B cell (primary cell): ENCODE data around the gene APMAP. TPM values are rescaled to one million over a fixed set of nuclear protein-coding genes. Genes with fewer than 3 reads are reported as not detected.

Experiments
- ATAC-seq: fragments of 200-7000 bp; cut with Tn5 transposase; one replicate; pipeline ENCODE4 v1.10.0; 2021; ENCODE audit warnings: low read depth, mild to moderate bottlenecking, moderate number of reproducible peaks, moderate library complexity
- CTCF ChIA-PET: fragments of 350-600 bp; sonication (Branson Sonifier 250); formaldehyde crosslinking; loops from one replicate; lab custom pipeline; 2021; ENCODE audit warnings: antibody characterized with exemption, inconsistent platforms; lab: Charles Lee
- POLR2A ChIA-PET: fragments of 350-600 bp; sonication (Branson Sonifier 250); formaldehyde crosslinking; loops from one replicate; lab custom pipeline; 2021; ENCODE audit warnings: antibody characterized with exemption; lab: Charles Lee
- DNase-seq: peaks from one replicate; pipeline ENCODE4 v3.0.0; 2013
- H2AFZ ChIP-seq: 2 replicates; pipeline ENCODE4 v1.6.1; 2012; ENCODE audit warnings: mild to moderate bottlenecking, low read depth, low read length; ENCODE audit not compliant: insufficient read depth, poor library complexity, severe bottlenecking
- H3K27ac ChIP-seq, 2 donors: 1 replicate in 1 of 2; 2 replicates in 1 of 2; pipeline ENCODE4 v1.5.1; 2012 to 2013; ENCODE audit warnings: low read length in 2 of 2, mild to moderate bottlenecking in 2 of 2, moderate library complexity in 1 of 2
- H3K27me3 ChIP-seq, 4 experiments: fragments of 200-600 bp in 1 of 4; sonication (generic) in 1 of 4; replicated peaks in 1 of 4; 1 replicate in 2 of 4; 2 replicates in 2 of 4; pipeline versions ENCODE4 v1.6.1 to v1.7.0; 2013 to 2016; ENCODE audit warnings: low read length in 3 of 4, mild to moderate bottlenecking in 2 of 4, mixed read lengths in 1 of 4, moderate library complexity in 1 of 4; ENCODE audit not compliant: insufficient read depth in 4 of 4, control insufficient read depth in 3 of 4; ENCODE audit errors: control extremely low read depth in 1 of 4
- H3K36me3 ChIP-seq, 2 experiments: replicated peaks in 1 of 2; 1 replicate in 1 of 2; 2 replicates in 1 of 2; pipeline versions ENCODE4 v1.6.1 to v1.7.1; 2013; ENCODE audit warnings: low read length in 1 of 2; ENCODE audit not compliant: insufficient read depth in 2 of 2, control insufficient read depth in 1 of 2; ENCODE audit errors: control extremely low read depth in 1 of 2, extremely low read depth in 1 of 2
- H3K4me1 ChIP-seq, 2 donors: fragments of 200-600 bp in 1 of 2; sonication (generic) in 1 of 2; 1 replicate in 1 of 2; 2 replicates in 1 of 2; pipeline versions ENCODE4 v1.5.1 to v1.6.1; 2013 to 2017; ENCODE audit warnings: low read length in 2 of 2; ENCODE audit not compliant: control insufficient read depth in 2 of 2, insufficient read depth in 2 of 2
- H3K4me2 ChIP-seq: replicated peaks from 2 replicates; pipeline ENCODE3; 2012; ENCODE audit warnings: mild to moderate bottlenecking, low read depth, low read length; ENCODE audit not compliant: poor library complexity, severe bottlenecking
- H3K4me3 ChIP-seq, 5 experiments: fragments of 200-600 bp in 1 of 5; sonication (generic) in 1 of 5; 1 replicate in 3 of 5; 2 replicates in 2 of 5; pipeline versions ENCODE4 v1.5.1 to v1.7.0; 2011 to 2016; ENCODE audit warnings: low read length in 4 of 5, mild to moderate bottlenecking in 4 of 5, low read depth in 2 of 5, control low read depth in 1 of 5, moderate library complexity in 1 of 5; ENCODE audit not compliant: insufficient read depth in 1 of 5; ENCODE audit errors: control extremely low read depth in 1 of 5, extremely low read depth in 1 of 5
- H3K79me2 ChIP-seq: fragments of 200-600 bp; sonication (generic); one replicate; pipeline ENCODE4 v1.6.0; 2016; ENCODE audit warnings: low read length; ENCODE audit not compliant: control insufficient read depth, insufficient read depth
- H3K9ac ChIP-seq: fragments of 200-600 bp; sonication (generic); 2 replicates; pipeline ENCODE4 v1.6.1; 2017; ENCODE audit warnings: mild to moderate bottlenecking, low read length, moderate library complexity
- H3K9me3 ChIP-seq, 3 donors: one replicate each; pipeline versions ENCODE4 v1.6.1 to v1.7.1; 2013; ENCODE audit warnings: low read length in 2 of 3; ENCODE audit not compliant: control insufficient read depth in 2 of 3, insufficient read depth in 1 of 3; ENCODE audit errors: control extremely low read depth in 1 of 3
- H4K20me1 ChIP-seq: 2 replicates; pipeline ENCODE4 v1.6.0; 2012; ENCODE audit warnings: mild to moderate bottlenecking, low read length; ENCODE audit not compliant: insufficient read depth, control insufficient read depth, poor library complexity, severe bottlenecking
- H3K27ac Mint-ChIP-seq: one replicate; pipeline ENCODE4 v1.8.0; 2021; ENCODE audit warnings: mixed read lengths
- H3K27me3 Mint-ChIP-seq: one replicate; pipeline ENCODE4 v1.8.0; 2021; ENCODE audit warnings: mixed read lengths
- H3K4me1 Mint-ChIP-seq: one replicate; pipeline ENCODE4 v1.8.0; 2021; ENCODE audit warnings: mixed read lengths
- H3K4me3 Mint-ChIP-seq: one replicate; pipeline ENCODE4 v1.8.0; 2021; ENCODE audit warnings: mixed read lengths
- H3K9me3 Mint-ChIP-seq: one replicate; pipeline ENCODE4 v1.8.0; 2022; ENCODE audit warnings: mixed read lengths; ENCODE audit not compliant: insufficient read depth
- EZH2 ChIP-seq: IDR thresholded peaks from 2 replicates; pipeline ENCODE4 v1.6.1; 2012; ENCODE audit warnings: borderline replicate concordance, low read depth, mild to moderate bottlenecking, moderate library complexity, low read length; ENCODE audit not compliant: insufficient read depth, poor library complexity, severe bottlenecking
- WGBS: methylation state at CpG from one replicate; pipeline ENCODE4 v1.1.5; 2013; ENCODE audit warnings: missing lambda C conversion rate; ENCODE audit not compliant: insufficient coverage; 5-methylcytosine and 5-hydroxymethylcytosine counted together
- intact Hi-C: fragments of 100-400 bp; cut with micrococcal nuclease; formaldehyde crosslinking; loops from one replicate; pipeline ENCODE4 v1.10.0; 2022
- polyA plus RNA-seq: library from polyadenylated mRNA; depleted of rRNA; stranded (reverse); fragments of >200 nt; gene quantifications from 2 replicates; pipeline ENCODE4 v1.2.3, GENCODE V29; 2012
- total RNA-seq, 2 donors: library from RNA; stranded (reverse); fragments of 120-200 nt in 1 of 2; gene quantifications; 1 replicate in 1 of 2; 2 replicates in 1 of 2; pipeline versions ENCODE4 v1.2.3 to v1.2.4, GENCODE V29; 2013 to 2022
- TF ChIP-seq, protein P1 (sequence below): fragments of 200-600 bp; IDR thresholded peaks from one replicate; pipeline ENCODE4 v1.8.0; 2022; ENCODE audit warnings: antibody characterized with exemption, mild to moderate bottlenecking

Gene APMAP
- total and polyA plus RNA-seq, 2 donors (not counting 1 experiment from before 2014, with no cell fraction given): 9.1 to 28.0 TPM

DNA sequence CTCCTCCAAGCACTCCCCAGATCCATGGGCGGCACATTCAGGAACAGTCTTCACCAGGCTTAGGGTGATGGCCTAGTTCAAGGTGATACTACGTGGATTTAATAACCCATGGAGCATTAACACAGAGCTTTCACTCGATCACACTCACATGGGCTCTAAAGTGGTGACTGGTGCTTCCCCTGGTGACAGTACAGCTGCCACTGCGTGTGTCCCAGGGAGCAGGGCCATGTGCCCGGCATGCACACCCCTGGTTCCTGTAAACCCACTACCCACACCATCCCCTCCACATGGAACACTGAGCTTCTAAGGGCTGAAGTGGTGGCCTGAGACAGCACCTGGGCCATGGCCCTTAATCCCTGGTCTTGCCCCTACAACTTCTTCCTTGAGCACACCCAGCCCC, 27.8 kb upstream of the APMAP start:
- H3K4me3 Mint-ChIP-seq: no peak overlapping the region

DNA sequence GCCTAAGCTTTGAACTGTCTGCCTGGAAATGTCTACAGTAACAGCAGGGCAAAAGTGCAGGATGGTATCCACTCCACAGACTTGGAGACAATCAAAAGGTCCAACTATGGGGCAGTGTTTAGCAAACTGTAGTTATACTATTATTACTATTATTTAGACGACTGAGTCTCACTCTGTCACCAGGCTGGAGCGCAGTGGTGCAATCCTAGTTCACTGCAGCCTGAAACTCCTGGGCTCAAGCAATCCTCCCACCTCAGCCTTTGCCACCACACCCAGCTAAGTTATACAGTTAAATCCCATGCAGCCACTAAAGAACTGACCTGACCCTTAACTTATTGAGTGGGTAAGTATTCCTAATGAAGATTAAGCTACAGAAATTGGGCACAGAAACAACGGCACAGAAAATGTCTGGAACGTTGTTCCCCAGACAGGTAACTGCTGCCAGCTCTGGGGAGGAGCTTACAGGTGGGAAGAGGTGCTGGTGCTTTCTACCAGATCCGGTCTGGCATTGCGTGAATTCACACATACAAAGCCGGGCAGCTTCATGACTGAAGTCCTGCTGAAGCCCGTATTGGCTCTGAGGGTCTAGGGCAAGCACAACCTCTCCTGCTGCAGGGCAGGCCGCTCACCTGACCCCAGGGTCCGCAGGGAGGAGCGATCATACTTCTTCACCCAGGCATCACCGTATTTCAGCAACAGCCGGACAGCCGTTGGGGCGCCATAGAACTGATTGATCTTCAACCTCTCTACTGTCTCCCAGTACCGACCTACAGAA, 27.0 kb upstream of the APMAP start:
- POLR2A ChIA-PET: no interaction called here
- intact Hi-C loops: no loop called here
- H3K27me3 Mint-ChIP-seq: no peaks in the 10 kb centered on the region
- no peak overlapping the region for H3K27ac ChIP-seq
- WGBS: 97% methylated on average over 15 of the region's 16 CpGs
- DNase-seq (no peak), ATAC-seq (no peak)
- CTCF ChIA-PET: no interaction called here
- H4K20me1 ChIP-seq: peaks cover 99% of the 10 kb centered on the region
- peaks cover 67% of the 10 kb centered on the region for H3K79me2 ChIP-seq
- TF ChIP-seq EZH2: no peak
- TF ChIP-seq, protein P1, sequence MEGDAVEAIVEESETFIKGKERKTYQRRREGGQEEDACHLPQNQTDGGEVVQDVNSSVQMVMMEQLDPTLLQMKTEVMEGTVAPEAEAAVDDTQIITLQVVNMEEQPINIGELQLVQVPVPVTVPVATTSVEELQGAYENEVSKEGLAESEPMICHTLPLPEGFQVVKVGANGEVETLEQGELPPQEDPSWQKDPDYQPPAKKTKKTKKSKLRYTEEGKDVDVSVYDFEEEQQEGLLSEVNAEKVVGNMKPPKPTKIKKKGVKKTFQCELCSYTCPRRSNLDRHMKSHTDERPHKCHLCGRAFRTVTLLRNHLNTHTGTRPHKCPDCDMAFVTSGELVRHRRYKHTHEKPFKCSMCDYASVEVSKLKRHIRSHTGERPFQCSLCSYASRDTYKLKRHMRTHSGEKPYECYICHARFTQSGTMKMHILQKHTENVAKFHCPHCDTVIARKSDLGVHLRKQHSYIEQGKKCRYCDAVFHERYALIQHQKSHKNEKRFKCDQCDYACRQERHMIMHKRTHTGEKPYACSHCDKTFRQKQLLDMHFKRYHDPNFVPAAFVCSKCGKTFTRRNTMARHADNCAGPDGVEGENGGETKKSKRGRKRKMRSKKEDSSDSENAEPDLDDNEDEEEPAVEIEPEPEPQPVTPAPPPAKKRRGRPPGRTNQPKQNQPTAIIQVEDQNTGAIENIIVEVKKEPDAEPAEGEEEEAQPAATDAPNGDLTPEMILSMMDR: no peak
- H3K9me3 Mint-ChIP-seq: no peaks in the 10 kb centered on the region
- no peak overlapping the region for H3K4me2 ChIP-seq
- H3K36me3 ChIP-seq: peaks cover 0 to 85% of the 10 kb centered on the region in 2 experiments
- H3K4me3 Mint-ChIP-seq: no peak overlapping the region
- no peak overlapping the region for H2AFZ ChIP-seq
- no peak overlapping the region for H3K27ac Mint-ChIP-seq
- no peaks in the 10 kb centered on the region for H3K4me1 ChIP-seq
- no peak overlapping the region for H3K4me3 ChIP-seq
- H3K9me3 ChIP-seq: no peaks in the 10 kb centered on the region
- H3K4me1 Mint-ChIP-seq: peaks cover 12% of the 10 kb centered on the region
- no peak overlapping the region for H3K9ac ChIP-seq
- H3K27me3 ChIP-seq: no peaks in the 10 kb centered on the region

More for the DNA sequence above, 27.8 kb upstream of the APMAP start:
- Histone ChIP-seq H3K36me3 (peaks cover 0 to 83% of the 10 kb centered on the region in 2 experiments), H2AFZ (no peak overlapping the region), H3K4me2 (no peak overlapping the region), H3K4me3 (no peak overlapping the region), H3K9me3 (no peaks in the 10 kb centered on the region), H3K27ac (no peak overlapping the region), H4K20me1 (peaks cover 99% of the 10 kb centered on the region), H3K9ac (no peak overlapping the region), H3K27me3 (no peaks in the 10 kb centered on the region), H3K79me2 (peaks cover 75% of the 10 kb centered on the region), H3K4me1 (no peaks in the 10 kb centered on the region)
- intact Hi-C loops: no loop called here
- Mint-ChIP-seq H3K9me3 (no peaks in the 10 kb centered on the region), H3K4me1 (peaks cover 12% of the 10 kb centered on the region), H3K27ac (no peak overlapping the region), H3K27me3 (no peaks in the 10 kb centered on the region)
- POLR2A ChIA-PET: no interaction called here
- DNase-seq (no peak), ATAC-seq (no peak)
- 100% methylated on average over 5 of the region's 5 CpGs for WGBS
- CTCF ChIA-PET: no interaction called here
- TF ChIP-seq, protein P1: no peak
- no peak for TF ChIP-seq EZH2
